GM21381 (cell line): Measurements from ENCODE around the gene INO80C.
"Not testable (repeated sequence)": the region's sequence is repeated elsewhere in the genome, so short reads cannot be mapped to it uniquely, and the experiment has no call there.

Source experiments
- ATAC-seq: cut with Tn5 transposase; IDR thresholded peaks from one replicate; pipeline ENCODE4 v1.9.1; 2021; ENCODE audit warnings: mild to moderate bottlenecking, moderate library complexity; ENCODE audit not compliant: unreplicated experiment

INO80C gene

DNA sequence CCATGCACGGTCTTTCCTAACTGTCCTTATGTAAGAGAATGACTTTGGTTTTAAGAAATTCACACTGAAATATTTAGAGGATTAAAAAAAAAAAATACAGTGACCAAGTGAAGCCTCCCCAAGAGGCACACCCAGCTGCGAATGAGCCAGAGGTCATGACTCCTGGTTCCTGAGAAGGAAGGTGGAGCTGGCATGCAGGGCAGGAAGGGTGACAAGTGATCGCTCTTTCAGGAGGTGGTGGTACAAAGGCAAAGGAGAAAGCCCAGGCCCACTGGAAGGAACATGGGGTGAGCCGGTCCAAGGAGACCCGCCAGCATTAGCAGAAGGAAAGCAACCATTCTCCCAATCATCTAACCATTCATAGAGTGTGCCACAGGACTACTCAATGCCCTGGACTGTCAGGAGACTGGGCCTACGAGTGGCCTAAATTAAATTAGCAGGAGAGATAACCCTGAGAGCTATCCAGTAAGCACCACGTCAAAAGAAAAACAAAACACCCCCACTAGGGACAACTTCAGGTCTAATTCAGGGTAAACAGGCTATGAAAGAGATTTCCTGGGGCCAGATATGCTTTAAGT, 7.8 kb downstream of the INO80C start:
- ATAC-seq = no peak

GRCh38 chr18:35489281-35489680, 8.5 kb downstream of the INO80C start:
- ATAC-seq = not testable (repeated sequence)

DNA sequence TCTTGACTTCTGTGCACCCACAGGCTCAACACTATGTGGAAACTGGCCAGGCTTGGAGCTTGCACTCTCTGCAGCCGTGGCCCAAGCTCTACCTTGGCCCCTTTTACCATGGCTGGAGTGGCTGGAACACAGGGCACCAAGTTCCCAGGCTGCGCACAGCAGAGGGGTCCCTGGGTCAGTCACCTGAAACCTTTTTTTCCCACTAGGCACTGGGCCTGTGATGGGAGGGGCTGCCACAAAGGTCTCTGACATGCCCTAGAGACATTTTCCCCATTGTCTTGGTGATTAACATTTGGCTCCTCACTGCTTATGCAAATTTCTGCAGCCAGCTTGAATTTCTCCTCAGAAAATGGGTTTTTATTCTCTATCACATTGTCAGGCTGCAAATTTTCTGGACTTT, 9.4 kb downstream of the INO80C start:
- ATAC-seq = not testable (repeated sequence)

- ATAC-seq = not testable (repeated sequence)
These were observed 10.2 kb downstream of the INO80C start for GRCh38 chr18:35487525-35487924.

- ATAC-seq = no peak
These were observed 11.9 kb downstream of the INO80C start for GRCh38 chr18:35485852-35486251.

GRCh38 chr18:35484034-35484433, 13.7 kb downstream of the INO80C start:
- no peak for ATAC-seq

DNA sequence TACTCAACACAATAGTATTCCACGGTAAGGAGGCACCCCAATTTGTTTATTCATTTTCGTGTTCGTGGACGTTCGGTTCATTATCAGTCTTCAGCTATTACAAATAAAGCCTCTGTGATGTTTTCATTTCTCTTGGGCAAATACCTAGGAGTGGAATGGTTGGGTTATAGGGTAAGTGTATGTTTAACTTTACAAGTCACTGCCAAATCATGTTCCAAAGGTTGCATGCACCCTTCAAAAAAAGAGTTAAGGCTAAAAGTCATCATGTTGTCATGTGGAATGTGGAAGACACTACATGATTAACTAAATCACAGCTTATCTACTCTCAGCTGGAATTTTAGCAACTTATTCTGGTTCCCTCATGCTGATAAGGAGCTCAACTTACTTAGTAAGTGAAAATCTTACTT, 15.8 kb downstream of the INO80C start:
- ATAC-seq = no peak

- ATAC-seq = no peak
These were observed 17.7 kb downstream of the INO80C start for GRCh38 chr18:35479911-35480586.

DNA sequence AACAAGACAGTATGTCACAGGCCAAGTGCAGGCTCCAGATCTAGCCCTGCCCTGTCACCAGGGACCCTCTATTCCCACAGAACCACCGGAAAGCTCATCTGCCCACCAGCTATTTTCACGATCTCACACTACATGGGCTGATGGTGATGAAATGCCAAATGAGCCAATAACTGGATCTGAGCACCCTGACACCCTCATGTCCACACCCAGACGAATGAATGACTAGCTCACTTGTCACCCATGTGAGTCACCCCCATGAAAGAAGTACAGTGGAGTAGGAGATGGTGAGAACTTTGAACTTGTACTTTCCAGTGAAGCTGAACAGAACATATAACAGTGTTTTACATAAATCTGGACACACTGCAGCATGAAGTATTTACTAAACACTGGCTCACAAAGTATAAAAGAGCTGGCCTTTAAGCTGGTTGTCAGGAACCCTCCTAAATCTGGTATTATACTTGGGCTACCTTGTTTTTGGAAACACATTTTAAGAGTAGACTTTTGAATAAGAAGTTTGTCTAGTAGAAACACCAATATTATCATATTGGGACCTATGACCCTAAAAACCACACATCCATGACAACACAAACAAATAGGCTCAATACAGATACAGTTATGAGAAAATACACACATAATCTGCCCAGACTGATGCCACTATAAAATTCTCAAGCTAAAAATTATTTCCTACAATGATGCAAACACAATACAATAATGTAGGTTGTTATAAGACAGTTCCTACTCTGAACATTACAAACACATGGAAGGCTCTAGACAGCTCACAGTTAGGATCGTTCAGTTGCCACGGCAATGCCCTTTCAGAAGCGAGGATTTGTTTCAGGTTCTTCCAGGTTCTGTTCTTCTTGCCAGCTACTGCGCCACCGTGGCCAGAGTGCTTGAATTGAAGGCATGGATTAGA, 19.0 kb downstream of the INO80C start:
- no peak for ATAC-seq

- ATAC-seq = no peak
These were observed 19.8 kb downstream of the INO80C start for GRCh38 chr18:35477974-35478373.

DNA sequence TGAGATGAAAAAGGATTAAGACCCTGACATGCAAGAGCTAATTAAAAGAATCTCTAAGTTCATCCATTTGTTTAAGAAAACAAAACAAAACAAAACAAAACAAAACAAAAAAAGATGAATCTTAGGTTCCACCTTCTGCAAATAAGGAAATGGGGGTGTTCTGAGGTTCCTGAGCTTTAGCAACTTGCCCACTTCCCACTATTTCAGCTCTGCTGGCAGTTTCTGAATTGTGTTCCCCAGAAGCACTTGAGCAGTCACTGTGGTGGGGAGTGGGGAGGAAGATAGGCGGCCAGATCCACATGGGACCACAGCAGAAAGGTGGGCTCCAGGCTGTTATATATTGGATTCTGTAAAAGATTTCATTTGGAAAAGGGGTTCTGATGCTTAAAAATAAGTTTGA, 20.3 kb downstream of the INO80C start:
- no peak for ATAC-seq

GRCh38 chr18:35474884-35475283, 22.9 kb downstream of the INO80C start:
- ATAC-seq = no peak

DNA sequence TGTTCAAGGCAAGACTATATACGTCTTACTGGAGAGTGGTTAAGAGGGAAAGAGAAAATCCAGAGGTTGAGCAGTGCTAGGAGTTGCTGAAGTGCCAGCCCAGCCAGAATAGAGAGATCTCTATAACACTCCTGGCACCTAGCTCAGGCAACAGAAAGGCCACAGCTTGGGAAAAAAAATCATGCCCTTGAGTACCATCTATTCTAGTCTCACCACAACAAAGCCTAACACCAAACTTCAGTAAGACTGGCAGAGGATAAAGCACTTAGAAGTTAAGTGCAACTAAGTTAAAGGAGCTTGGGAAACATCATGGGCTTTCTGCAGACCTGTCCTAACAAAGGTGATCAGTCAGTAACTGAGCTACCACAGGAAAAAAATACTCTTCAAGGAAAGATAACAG, 24.2 kb downstream of the INO80C start:
- no peak for ATAC-seq

GRCh38 chr18:35470435-35470834, 27.3 kb downstream of the INO80C start:
- no peak for ATAC-seq

DNA sequence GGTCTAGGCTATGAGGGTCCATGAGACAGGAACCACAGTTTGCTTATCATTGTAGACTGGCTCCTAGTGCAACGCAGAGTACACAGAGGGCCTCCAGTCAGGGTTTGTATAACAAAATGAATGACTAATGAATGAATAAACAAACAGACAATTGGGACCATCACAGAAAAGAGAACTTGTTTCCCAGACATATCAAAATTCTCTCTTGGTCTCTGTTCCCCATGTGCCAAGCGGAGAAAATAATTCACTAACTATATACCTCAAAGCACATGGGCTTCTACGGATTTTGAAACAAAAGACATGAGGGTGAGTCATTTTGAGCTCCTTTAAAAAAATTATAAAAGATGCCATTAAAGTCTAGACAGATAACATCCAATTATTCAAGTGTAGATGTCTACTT, 28.0 kb downstream of the INO80C start:
- no peak for ATAC-seq

DNA sequence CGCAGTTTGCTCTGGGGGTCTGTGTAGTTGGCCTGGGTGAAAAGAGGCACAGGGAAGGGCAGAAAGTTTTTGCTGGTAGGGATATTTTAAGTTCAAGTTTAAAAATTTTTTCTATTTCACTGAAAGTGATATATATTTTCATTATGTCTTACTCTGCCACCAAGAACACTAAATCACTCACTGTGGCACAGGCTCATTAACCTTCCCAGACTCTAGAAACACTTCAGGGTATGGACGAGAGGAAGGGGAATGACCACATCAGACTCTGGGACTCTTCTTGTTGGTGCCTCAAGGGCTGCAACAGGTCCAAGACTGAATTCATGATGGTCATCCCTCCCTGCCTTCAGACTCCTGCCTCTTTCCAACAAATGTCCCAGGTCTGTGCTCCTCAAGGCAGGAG, 29.0 kb downstream of the INO80C start:
- no peak for ATAC-seq

GRCh38 chr18:35467624-35468016, 30.1 kb downstream of the INO80C start:
- peak; percentile 85 for ATAC-seq

GRCh38 chr18:35466815-35467623, 30.7 kb downstream of the INO80C start:
- ATAC-seq = no peak

DNA sequence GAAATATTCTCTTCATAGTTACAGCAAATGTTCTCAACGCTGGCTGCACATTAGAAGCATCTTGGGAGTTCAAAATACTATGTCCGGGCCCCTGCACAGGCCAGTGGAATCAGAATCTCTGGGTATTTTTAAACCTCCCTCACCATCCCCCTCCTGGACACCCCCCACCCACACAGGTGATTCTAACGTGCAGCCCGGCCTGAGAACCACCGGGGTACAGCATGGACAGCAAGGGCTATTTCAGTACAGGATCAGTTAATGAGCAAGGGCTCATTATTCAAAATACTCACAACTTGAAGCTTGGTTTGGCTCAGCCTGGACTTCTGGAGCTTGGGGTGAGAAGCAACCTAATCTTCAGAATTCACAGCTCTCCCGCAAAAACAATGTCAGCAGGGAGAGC, 31.4 kb downstream of the INO80C start:
- ATAC-seq = no peak

- ATAC-seq = no peak
These were observed 32.4 kb downstream of the INO80C start for GRCh38 chr18:35465329-35465728.

- ATAC-seq = no peak
These were observed 32.9 kb downstream of the INO80C start for GRCh38 chr18:35464831-35465279.
